ENCODE results near the gene PIK3CA.
"Not testable (repeated sequence)": the region's sequence is repeated elsewhere in the genome, so short reads cannot be mapped to it uniquely, and the experiment has no call there.

Gene PIK3CA

DNA sequence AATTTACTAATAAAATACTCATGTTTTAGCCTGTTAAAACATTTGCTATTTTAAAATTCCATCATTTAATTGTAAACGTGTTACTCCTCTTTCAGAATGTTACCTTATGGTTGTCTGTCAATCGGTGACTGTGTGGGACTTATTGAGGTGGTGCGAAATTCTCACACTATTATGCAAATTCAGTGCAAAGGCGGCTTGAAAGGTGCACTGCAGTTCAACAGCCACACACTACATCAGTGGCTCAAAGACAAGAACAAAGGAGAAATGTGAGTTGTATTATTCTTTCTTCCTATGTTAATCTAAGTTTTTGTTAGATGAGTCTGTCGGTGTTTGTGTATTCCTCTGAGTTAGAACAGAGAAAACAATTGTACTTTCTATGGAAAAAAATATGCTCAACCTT is 81.0 kb downstream of the PIK3CA start:
- no peak overlapping the region for H3K4me3 ChIP-seq
- no peak overlapping the region for H3K27ac ChIP-seq
- TF ChIP-seq, protein P1, sequence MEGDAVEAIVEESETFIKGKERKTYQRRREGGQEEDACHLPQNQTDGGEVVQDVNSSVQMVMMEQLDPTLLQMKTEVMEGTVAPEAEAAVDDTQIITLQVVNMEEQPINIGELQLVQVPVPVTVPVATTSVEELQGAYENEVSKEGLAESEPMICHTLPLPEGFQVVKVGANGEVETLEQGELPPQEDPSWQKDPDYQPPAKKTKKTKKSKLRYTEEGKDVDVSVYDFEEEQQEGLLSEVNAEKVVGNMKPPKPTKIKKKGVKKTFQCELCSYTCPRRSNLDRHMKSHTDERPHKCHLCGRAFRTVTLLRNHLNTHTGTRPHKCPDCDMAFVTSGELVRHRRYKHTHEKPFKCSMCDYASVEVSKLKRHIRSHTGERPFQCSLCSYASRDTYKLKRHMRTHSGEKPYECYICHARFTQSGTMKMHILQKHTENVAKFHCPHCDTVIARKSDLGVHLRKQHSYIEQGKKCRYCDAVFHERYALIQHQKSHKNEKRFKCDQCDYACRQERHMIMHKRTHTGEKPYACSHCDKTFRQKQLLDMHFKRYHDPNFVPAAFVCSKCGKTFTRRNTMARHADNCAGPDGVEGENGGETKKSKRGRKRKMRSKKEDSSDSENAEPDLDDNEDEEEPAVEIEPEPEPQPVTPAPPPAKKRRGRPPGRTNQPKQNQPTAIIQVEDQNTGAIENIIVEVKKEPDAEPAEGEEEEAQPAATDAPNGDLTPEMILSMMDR (IDR thresholded peaks at IDR 0.05) = no peak
- no peak for DNase-seq (ENCODE audit: low spot score)

DNA sequence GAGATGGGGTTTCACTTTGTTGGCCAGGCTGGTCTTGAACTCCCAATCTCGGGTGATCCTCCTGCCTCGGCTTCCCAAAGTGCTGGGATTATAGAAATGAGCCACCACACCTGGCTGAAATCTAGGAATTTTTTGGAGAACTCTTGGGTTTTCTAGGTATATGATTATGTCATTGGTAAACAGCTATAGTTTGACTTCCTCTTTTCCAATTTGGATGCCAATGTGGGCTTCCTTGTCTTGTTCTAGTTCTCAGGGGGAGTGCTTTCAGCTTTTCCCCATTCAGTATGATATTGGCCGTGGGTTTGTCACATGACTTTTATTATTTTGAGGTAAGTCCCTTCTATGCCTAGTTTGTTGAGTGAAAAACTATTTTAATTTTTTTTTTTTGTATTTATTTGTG is 84.9 kb downstream of the PIK3CA start:
- no peak overlapping the region for H3K4me3 ChIP-seq
- TF ChIP-seq, protein P1 (IDR thresholded peaks at IDR 0.05) = no peak
- DNase-seq (ENCODE audit: low spot score) = no peak
- H3K27ac ChIP-seq = no peak overlapping the region

DNA sequence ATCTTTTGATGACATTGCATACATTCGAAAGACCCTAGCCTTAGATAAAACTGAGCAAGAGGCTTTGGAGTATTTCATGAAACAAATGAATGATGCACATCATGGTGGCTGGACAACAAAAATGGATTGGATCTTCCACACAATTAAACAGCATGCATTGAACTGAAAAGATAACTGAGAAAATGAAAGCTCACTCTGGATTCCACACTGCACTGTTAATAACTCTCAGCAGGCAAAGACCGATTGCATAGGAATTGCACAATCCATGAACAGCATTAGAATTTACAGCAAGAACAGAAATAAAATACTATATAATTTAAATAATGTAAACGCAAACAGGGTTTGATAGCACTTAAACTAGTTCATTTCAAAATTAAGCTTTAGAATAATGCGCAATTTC is 86.0 kb downstream of the PIK3CA start:
- TF ChIP-seq, protein P1 (IDR thresholded peaks at IDR 0.05) = no peak
- Histone ChIP-seq H3K4me3 (no peak overlapping the region), H3K27ac (no peak overlapping the region)
- no peak for DNase-seq (ENCODE audit: low spot score)

DNA sequence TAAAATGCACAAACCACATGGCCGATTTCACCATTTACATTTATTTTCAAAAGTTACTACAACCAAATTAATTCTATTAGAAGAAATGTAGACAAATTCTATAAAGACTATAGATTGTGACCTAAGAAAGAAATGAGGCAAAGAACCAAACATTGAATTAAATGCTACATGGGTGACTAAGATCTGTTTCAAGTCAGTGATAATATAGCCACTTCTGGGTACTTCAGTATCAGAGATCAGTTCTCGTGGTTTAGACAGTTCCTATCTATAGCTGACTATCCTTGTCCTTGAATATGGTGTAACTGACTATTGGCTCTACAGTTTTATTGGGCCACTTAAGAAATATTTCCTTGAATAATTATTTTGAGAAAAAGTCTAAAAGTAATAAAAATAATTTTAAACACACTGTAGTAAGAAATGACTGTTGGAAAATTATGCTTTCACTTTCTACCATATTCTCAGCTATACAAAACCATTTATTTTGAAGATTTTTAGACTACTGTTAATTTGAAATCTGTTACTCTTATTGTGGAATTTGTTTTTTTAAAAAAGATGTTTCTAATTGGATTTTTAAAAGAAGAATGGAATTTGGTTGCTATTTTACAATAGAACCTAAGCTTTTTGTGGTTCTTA is 88.6 kb downstream of the PIK3CA start:
- TF ChIP-seq, protein P1 (IDR thresholded peaks at IDR 0.05) = no peak
- no peak for DNase-seq (ENCODE audit: low spot score)
- Histone ChIP-seq H3K27ac (no peak overlapping the region), H3K4me3 (no peak overlapping the region)

DNA sequence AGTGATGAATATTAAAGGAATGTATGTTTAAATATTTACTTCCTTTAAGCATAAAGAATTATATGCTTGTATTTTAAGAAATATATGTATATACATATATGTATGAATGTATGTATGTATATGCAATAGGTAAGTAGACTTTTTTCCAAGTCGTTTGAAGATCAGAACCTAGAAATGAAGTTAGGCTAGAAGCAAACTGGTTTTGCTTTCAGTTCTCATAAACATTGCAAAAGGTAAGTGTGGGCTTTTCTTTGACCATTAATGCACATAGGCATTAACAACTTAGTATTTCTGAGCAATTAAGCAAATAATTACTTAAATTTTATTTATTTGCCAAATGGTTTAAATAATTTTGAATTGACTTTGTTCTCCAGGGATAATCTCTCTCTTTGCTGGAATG is 92.1 kb downstream of the PIK3CA start:
- H3K4me3 ChIP-seq = not testable (repeated sequence)

DNA sequence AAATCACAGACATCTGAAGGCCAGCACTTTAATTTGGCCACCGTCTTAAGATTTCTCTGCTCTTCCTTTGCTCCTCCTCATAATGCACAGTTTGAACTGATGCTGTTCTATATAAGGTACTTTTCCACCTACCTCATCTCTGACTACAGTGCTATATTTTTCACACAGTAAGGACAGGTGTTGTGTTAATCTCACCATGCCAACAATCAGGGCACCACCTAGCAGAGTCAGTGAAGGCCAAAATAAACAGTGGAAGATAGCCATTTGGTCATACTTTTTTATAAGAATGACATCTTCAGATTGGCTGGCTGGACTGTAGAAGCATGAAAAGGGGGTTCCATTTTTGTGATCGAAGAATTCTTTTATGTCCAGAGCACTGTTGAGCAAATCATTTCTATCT is 94.7 kb downstream of the PIK3CA start:
- H3K27ac ChIP-seq; DNase-seq (ENCODE audit: low spot score); H3K4me3 ChIP-seq: not testable (repeated sequence)

More for the DNA sequence above, 92.1 kb downstream of the PIK3CA start:
- H3K27ac ChIP-seq; DNase-seq (ENCODE audit: low spot score): not testable (repeated sequence)

DNA sequence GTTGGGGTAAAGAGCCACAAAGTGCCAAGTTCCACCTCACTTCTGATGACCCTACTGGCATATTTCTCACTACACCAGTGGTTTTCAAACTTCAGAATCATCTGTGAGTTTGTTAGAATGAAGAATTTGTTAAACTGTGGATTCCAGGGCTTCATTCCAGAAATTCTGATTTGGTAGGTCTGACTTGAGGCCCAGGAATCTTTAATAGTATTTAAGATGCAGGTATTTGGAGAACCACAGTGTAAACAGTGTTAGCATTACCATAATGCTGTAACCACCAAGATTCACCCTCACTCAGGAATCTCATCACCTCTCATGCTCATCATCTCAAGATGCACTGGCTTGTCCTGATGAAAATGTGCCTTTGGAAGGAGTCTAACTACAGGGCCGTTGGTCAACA is 96.7 kb downstream of the PIK3CA start:
- H3K27ac ChIP-seq = no peak overlapping the region
- H3K4me3 ChIP-seq = no peak overlapping the region
- no peak for DNase-seq (ENCODE audit: low spot score)
- TF ChIP-seq, protein P1 (IDR thresholded peaks at IDR 0.05) = no peak

DNA sequence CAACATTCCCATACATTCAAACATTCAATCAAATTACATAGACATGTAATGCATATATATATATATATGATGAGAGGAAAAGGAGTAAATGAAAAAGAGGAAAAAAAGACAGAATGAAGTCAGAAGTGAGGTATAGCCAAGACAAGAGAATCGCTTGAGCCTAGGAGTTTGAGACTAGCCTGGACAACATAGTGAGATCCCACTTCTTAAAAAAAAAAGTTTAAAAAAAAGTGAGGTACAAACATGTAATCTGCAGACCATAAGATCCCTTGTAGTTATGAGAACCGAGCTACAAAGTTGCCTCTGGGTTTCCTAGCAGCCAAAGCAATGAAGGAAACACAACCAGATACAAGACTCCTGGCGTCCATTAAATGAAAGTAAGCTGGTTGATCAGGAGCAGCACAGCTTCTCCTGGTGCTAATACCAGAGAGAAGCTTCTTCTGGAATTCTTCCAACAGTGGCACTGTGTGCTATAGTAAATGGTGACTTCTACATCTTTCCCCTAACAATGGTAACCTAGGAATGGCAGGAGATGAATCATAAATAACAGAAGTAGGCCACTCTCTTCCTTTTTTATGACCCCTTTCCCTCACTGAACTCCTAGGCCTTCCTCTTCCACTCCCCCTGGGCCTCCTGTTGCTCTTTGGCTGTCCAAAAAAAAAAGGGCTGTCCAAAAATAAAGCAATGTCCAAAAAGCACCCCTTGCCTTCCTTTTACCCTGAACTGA is 99.3 kb downstream of the PIK3CA start:
- TF ChIP-seq, protein P1 (IDR thresholded peaks at IDR 0.05) = no peak
- DNase-seq (ENCODE audit: low spot score) = no peak
- no peak overlapping the region for H3K27ac ChIP-seq
- no peak overlapping the region for H3K4me3 ChIP-seq
